Activated CD4-positive, CD25-positive, alpha-beta regulatory T cell treated with anti-CD3 and anti-CD28 coated beads, Interleukin-2, amount 50 U/mL, for 72 hours (primary cell): Measurements from ENCODE around the gene BMP2K.
A peak's percentile ranks its signal among the peaks of the same experiment; 100 is the strongest.

Source experiments
- DNase-seq: peaks from one replicate; pipeline ENCODE4 v3.0.0; 2021

Gene BMP2K

GRCh38 chr4:78938474-78938867 is 162.3 kb downstream of the BMP2K start:
- no peak for DNase-seq

- peak; percentile 89 for DNase-seq
These were observed 162.9 kb downstream of the BMP2K start, which contains the start of gene PAQR3 for GRCh38 chr4:78938868-78939666. TSS of gene PAQR3 (minus strand) at chr4:78939438. CDS start at chr4:78939224, 214 bp downstream.

- DNase-seq = no peak
These were observed 163.5 kb downstream of the BMP2K start for GRCh38 chr4:78939667-78940008.

GRCh38 chr4:78940752-78941151 is 164.6 kb downstream of the BMP2K start:
- no peak for DNase-seq

DNA sequence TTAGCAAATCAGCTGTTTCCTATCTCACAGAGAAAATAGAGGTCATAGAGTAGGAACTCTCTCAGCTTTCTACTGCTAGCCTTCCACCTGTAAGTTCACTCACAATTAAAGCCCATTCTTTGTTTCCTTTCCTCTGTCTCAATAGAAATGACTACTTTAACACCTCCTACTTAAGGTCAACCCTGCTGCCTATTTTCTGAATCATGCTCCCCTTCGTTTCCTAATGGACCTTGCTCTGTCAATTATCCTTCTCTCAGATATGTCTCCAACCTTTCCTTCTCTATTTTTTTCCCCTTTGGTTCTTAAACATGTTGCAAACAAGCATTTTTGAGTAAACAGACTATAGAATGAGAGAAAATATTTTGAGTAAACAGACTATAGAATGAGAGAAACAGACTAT is 168.2 kb downstream of the BMP2K start:
- DNase-seq = no peak

- DNase-seq = no peak
These were observed 169.6 kb downstream of the BMP2K start for GRCh38 chr4:78945651-78946179.

DNA sequence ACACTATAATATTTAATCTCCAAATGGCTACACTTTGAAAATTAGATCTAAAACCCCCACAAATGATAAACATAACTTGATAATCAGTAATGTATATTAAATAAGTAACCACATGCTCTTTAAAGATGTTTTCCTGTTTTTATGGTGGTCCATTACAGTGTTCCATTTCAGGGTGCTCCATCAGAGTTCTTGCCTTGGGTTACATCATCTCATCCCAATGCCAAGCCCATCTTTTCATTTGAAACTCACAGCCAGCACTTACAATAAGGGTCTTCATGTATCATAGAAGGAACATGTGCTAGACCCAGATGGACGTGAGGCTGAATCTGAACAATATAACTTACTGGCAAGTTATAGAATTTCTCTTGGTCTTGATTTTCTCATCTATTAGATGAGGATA is 173.6 kb downstream of the BMP2K start:
- no peak for DNase-seq

DNA sequence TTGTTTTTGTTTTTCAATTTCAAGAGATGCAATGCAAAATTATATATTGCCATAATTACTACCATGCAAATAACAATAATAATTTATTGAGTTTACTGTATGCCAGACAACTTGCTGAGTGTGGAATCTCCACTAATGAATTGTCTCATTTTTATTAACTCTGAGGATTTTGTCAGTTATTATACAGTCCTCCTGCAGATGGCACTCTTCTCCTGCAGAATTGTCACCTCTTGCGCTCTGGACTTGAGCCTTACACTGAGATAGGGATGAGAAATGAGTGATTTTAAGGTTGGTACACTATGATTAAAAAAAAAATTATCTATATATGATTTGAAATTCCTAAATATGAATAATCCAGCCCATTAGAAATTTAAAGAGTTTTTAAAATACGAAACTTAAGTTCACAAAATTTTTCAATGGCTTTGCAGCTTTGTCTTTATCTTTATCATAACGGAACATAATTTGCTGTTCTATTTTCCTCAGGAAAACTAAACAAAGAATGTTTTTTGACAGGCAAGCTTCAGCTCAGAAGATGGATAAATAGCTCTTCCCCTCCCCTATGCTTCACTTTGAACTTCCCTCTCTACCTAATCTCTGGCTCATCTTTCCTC is 175.8 kb downstream of the BMP2K start:
- DNase-seq = no peak

- DNase-seq = no peak
These were observed 177.1 kb downstream of the BMP2K start for GRCh38 chr4:78953231-78953630.

DNA sequence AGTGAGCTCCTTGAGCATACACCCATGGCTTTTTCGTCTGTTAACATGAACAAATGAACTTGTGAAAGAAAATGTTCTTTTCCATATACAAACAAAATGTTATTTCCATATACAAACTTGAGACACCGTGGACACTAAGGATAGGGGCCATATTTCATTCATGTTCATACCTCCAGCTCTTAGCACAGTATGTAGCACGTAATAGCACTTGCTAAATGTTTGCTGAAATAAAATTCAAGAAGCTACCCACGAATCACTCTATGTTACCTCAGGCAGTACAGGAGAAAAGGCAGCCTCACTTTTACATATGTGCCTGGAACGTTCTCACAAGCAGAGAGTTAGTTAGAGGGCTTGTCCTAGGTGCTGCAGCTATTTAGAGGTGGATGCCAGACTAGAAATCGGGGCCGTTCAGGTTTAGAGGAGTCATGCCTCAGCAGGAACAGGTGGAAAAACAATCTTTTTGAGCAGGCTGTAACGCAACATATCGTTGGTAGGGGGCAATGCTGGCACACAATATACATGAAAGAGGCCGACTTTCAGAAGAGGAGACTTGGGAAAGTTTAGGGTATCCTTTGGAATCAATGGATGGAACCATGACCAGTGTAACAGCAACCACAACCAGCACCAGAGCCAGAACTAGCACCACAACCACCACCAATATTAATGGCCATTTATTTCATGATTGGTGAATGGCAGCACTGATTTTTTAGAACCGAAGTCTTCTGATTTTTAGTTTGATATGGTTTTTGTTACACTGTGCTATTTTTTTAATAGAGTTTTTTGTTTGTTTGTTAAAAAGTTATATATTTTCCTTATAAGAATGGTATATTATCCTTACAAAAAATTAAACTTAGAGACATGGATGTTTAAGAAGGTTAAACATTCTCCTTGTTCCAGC is 177.9 kb downstream of the BMP2K start:
- DNase-seq = no peak

DNA sequence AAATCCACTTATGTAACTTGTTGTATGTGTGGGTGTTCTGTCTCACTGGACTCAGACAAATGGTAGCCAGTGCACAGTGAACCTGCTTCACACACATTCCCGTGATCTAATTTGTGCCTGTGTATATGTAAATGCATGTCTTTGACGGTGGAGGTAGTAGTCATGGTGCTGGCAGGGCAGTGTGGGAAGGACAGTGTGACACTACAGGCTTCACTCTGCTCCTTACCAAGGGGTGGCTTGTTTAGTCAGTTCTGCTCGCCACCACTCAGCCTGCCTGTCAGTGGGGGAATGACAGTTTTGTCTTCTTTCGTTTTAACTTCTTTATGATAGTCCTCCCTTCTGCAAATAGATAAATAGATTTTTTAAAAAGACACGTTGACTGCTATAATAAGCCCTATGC is 180.8 kb downstream of the BMP2K start:
- DNase-seq = no peak

DNA sequence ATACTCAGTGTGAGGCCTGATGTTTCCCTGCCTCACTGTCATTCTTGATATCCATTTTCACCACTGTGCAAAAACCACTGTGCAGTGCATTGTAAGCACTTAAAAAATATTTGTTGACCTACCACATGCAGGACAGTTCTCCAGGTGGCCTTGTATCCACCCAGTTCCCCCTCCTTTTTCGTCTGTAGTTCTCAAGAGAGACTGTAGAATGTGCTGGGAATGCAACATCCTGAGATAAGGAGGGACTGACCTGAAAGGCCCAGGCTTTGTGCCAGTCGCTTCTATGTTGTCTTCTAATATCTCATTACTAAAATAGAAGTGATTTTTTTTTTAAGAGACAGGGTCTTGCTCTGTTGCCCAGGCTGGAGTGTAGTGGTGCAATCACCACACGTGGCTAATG is 184.8 kb downstream of the BMP2K start:
- DNase-seq = no peak
